Liver (tissue), 3 donors: ENCODE results near the gene CACNA1H.

Experiments
- CTCF ChIP-seq: fragments of 150-350 bp; IDR thresholded peaks from 2 replicates; pipeline ENCODE4 v1.5.1; 2017; ENCODE audit warnings: improper control_type of control experiment, low read depth, low read length; ENCODE audit not compliant: missing input control
- EGR1 ChIP-seq, 2 donors: IDR thresholded peaks; 2 replicates each; pipeline ENCODE4 v1.6.1; 2016 to 2018; ENCODE audit warnings: antibody characterized with exemption in 2 of 2, low read depth in 2 of 2
- FOXA1 ChIP-seq: IDR thresholded peaks from 2 replicates; pipeline ENCODE4 v1.6.1; 2016; ENCODE audit warnings: antibody characterized with exemption
- JUND ChIP-seq, 2 donors: IDR thresholded peaks; 2 replicates each; pipeline ENCODE4 v1.6.1; 2016; ENCODE audit warnings: antibody characterized with exemption in 2 of 2
- MAX ChIP-seq: IDR thresholded peaks from 2 replicates; pipeline ENCODE4 v1.6.1; 2016; ENCODE audit warnings: antibody characterized with exemption
- NR2F2 ChIP-seq: IDR thresholded peaks from 2 replicates; pipeline ENCODE4 v1.6.1; 2016; ENCODE audit warnings: antibody characterized with exemption
- RAD21 ChIP-seq, 2 donors: IDR thresholded peaks; 2 replicates each; pipeline ENCODE4 v1.6.1; 2016; ENCODE audit warnings: antibody characterized with exemption in 2 of 2, mild to moderate bottlenecking in 2 of 2
- REST ChIP-seq: IDR thresholded peaks from 2 replicates; pipeline ENCODE4 v1.6.1; 2016; ENCODE audit warnings: antibody characterized with exemption, mild to moderate bottlenecking
- RXRA ChIP-seq, 2 donors: IDR thresholded peaks; 2 replicates each; pipeline ENCODE4 v1.6.1; 2017 to 2018; ENCODE audit warnings: antibody characterized with exemption in 2 of 2, mild to moderate bottlenecking in 1 of 2
- SP1 ChIP-seq: IDR thresholded peaks from 2 replicates; pipeline ENCODE4 v1.6.1; 2018; ENCODE audit warnings: antibody characterized with exemption, mild to moderate bottlenecking
- TAF1 ChIP-seq: conservative IDR thresholded peaks from 2 replicates; pipeline ENCODE4 v1.6.1; 2016; ENCODE audit warnings: antibody characterized with exemption, mild to moderate bottlenecking
- YY1 ChIP-seq: IDR thresholded peaks from 2 replicates; pipeline ENCODE4 v1.6.1; 2016; ENCODE audit warnings: antibody characterized with exemption, mild to moderate bottlenecking
- ZBTB33 ChIP-seq: IDR thresholded peaks from 2 replicates; pipeline ENCODE4 v1.6.1; 2016; ENCODE audit warnings: antibody characterized with exemption
- donor health status: healthy.
- donor health status: healthy.

- TF ChIP-seq CTCF (no peak), EGR1 (IDR thresholded peaks at IDR 0.05; ENCODE audit: low read depth in 2 of 2) (peak in 1 of 2 donors; percentile 49), YY1 (peak; percentile 78), ZBTB33 (no peak), RAD21 (IDR thresholded peaks at IDR 0.05) (no peak), NR2F2 (no peak), MAX (no peak), REST (peak; percentile 72), SP1 (peak; percentile 71), TAF1 (no peak), FOXA1 (peak; percentile 14), JUND (IDR thresholded peaks at IDR 0.05) (peak in 1 of 2 donors; percentile 68), RXRA (IDR thresholded peaks at IDR 0.05) (peak; percentile 69 to 92)
These were observed 7.3 kb downstream of the CACNA1H start for GRCh38 chr16:1159973-1160772.
